HG03457 (cell line): ENCODE measurements around the gene RAB30.

Source experiments
- ATAC-seq: cut with Tn5 transposase; IDR thresholded peaks from one replicate; pipeline ENCODE4 v1.9.1; 2021; ENCODE audit warnings: moderate number of reproducible peaks; ENCODE audit not compliant: unreplicated experiment

The RAB30 gene

GRCh38 chr11:83041126-83041525 lies 30.6 kb downstream of the RAB30 start:
- no peak for ATAC-seq

GRCh38 chr11:83039566-83039965 lies 32.1 kb downstream of the RAB30 start:
- no peak for ATAC-seq

GRCh38 chr11:83037877-83038276 lies 33.8 kb downstream of the RAB30 start:
- no peak for ATAC-seq

GRCh38 chr11:83036701-83037100 lies 35.0 kb downstream of the RAB30 start:
- no peak for ATAC-seq

- no peak for ATAC-seq
Measured at GRCh38 chr11:83035070-83035854, 36.4 kb downstream of the RAB30 start.

GRCh38 chr11:83034673-83035014 lies 37.1 kb downstream of the RAB30 start:
- no peak for ATAC-seq

GRCh38 chr11:83033972-83034672 lies 37.6 kb downstream of the RAB30 start:
- no peak for ATAC-seq

GRCh38 chr11:83033371-83033770 lies 38.3 kb downstream of the RAB30 start:
- no peak for ATAC-seq

GRCh38 chr11:83031127-83031526 lies 40.6 kb downstream of the RAB30 start:
- no peak for ATAC-seq

- ATAC-seq = no peak
Measured at GRCh38 chr11:83027794-83028193, 43.9 kb downstream of the RAB30 start.

GRCh38 chr11:83027289-83027688 lies 44.4 kb downstream of the RAB30 start:
- no peak for ATAC-seq

GRCh38 chr11:83026229-83026628 lies 45.5 kb downstream of the RAB30 start:
- no peak for ATAC-seq

- no peak for ATAC-seq
Measured at GRCh38 chr11:83025267-83025704, 46.4 kb downstream of the RAB30 start.

- ATAC-seq = no peak
Measured at GRCh38 chr11:83024270-83024854, 47.3 kb downstream of the RAB30 start.

- ATAC-seq = no peak
Measured at GRCh38 chr11:83023410-83023809, 48.3 kb downstream of the RAB30 start.

- ATAC-seq = no peak
Measured at GRCh38 chr11:83021780-83022125, 49.9 kb downstream of the RAB30 start.

GRCh38 chr11:83020942-83021779 lies 50.5 kb downstream of the RAB30 start:
- no peak for ATAC-seq

GRCh38 chr11:83019888-83020579 lies 51.7 kb downstream of the RAB30 start:
- ATAC-seq = no peak

GRCh38 chr11:83014951-83015350 lies 56.7 kb downstream of the RAB30 start:
- no peak for ATAC-seq

- ATAC-seq = no peak
Measured at GRCh38 chr11:83012168-83013067, 59.3 kb downstream of the RAB30 start.
